Transverse colon (tissue), 4 donors: ENCODE data around the gene IRS2. TPM values are rescaled to one million over a fixed set of nuclear protein-coding genes. Genes with fewer than 3 reads are reported as not detected.

Experiments
- DNase-seq: peaks from one replicate; pipeline ENCODE4 v3.0.0-alpha.2; 2019
- H3K27ac ChIP-seq, 4 donors: fragments of 200-600 bp; sonication (generic); 2 replicates each; pipeline ENCODE4 v1.5.1; 2016 to 2018; ENCODE audit warnings: inconsistent platforms in 4 of 4
- H3K27me3 ChIP-seq: fragments of 200-600 bp; sonication (generic); 2 replicates; pipeline ENCODE4 v1.5.1; 2017; ENCODE audit warnings: inconsistent platforms
- H3K36me3 ChIP-seq, 4 donors: fragments of 200-600 bp; sonication (generic); 2 replicates each; pipeline ENCODE4 v1.5.1; 2017 to 2019; ENCODE audit warnings: inconsistent platforms in 4 of 4
- H3K4me1 ChIP-seq, 4 donors: fragments of 200-600 bp; sonication (generic); 2 replicates each; pipeline ENCODE4 v1.5.1; 2017 to 2020; ENCODE audit warnings: inconsistent platforms in 4 of 4
- H3K4me3 ChIP-seq, 4 donors: fragments of 200-600 bp; sonication (generic); 1 replicate in 1 of 4; 2 replicates in 3 of 4; pipeline versions ENCODE4 v1.5.1 to v1.6.1; 2017 to 2019; ENCODE audit warnings: inconsistent platforms in 4 of 4
- H3K9me3 ChIP-seq, 2 donors: fragments of 200-600 bp; sonication (generic); 2 replicates each; pipeline ENCODE4 v1.5.1; 2017 to 2019; ENCODE audit warnings: inconsistent platforms in 2 of 2
- CTCF ChIP-seq, 5 experiments: fragments of 200-600 bp in 3 of 5; fragments of 450-650 bp in 2 of 5; sonication (generic) in 3 of 5; IDR thresholded peaks; 1 replicate in 2 of 5; 2 replicates in 3 of 5; pipeline ENCODE4 v1.5.1; 2016 to 2017; ENCODE audit warnings: antibody characterized with exemption in 5 of 5, inconsistent platforms in 3 of 5, mild to moderate bottlenecking in 2 of 5, moderate library complexity in 1 of 5
- EP300 ChIP-seq: sonication (generic); formaldehyde crosslinking; IDR thresholded peaks from one replicate; pipeline ENCODE4 v1.6.1; 2017; ENCODE audit warnings: antibody characterized with exemption, low read depth
- POLR2A ChIP-seq: fragments of 450-650 bp; IDR thresholded peaks from one replicate; pipeline ENCODE4 v1.6.1; 2016; ENCODE audit warnings: antibody characterized with exemption, mild to moderate bottlenecking, moderate library complexity
- POLR2AphosphoS5 ChIP-seq, 3 donors: sonication (generic); formaldehyde crosslinking; IDR thresholded peaks; one replicate each; pipeline ENCODE4 v1.6.1; 2016; ENCODE audit warnings: antibody characterized with exemption in 3 of 3
- WGBS, 2 donors: methylation state at CpG; one replicate each; pipeline ENCODE4 v1.1.5; 2018; ENCODE audit warnings: low coverage in 1 of 2; 5-methylcytosine and 5-hydroxymethylcytosine counted together
- in situ Hi-C, 4 donors: fragments of 200-750 bp; cut with MboI; loops; one replicate each; pipeline versions ENCODE4 v1.15.0 to v1.15.1; 2017; ENCODE audit warnings: low sequenced_read_pairs in 3 of 4, low pct_ligation_motif_present in 1 of 4, low pct_unique_long_range_greater_than_20kb in 1 of 4
- intact Hi-C: fragments of 100-400 bp; cut with DNase I; formaldehyde crosslinking; loops from one replicate; pipeline ENCODE4 v1.15.1; 2023; ENCODE audit warnings: low total_unique reads
- total RNA-seq, 4 donors: library from RNA; depleted of rRNA; stranded (reverse); fragments of >200 nt; gene quantifications; one replicate each; pipeline ENCODE4 v1.1.0, GENCODE V29; 2016

IRS2 gene
- total RNA-seq, 4 donors from 2014 or later, result 12.5 to 72.6 (median 28.5) TPM

DNA sequence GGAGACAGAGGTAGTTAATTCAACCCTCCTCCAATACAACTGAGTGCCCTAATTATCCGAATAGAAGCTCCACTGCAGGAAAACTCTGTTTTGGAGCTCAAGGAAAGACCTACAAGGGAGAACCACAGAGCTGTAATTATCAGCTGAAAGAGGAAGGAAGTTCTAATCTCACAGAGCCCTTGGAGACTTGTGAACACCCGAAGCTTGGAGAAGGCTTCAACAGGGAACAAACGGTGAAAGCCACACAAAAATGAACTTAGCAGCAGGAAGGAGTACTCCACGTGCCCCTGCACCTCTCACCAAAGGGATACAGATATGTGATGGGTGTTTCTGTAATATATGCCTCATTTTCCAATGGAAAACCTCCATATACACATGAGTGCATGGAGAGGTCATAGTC is 61.1 kb downstream of the IRS2 start:
- in situ Hi-C loops (no loop called here), intact Hi-C loops (no loop called here)
- Histone ChIP-seq H3K9me3 (no peaks in the 10 kb centered on the region), H3K27me3 (no peaks in the 10 kb centered on the region), H3K27ac (no peak overlapping the region), H3K4me3 (no peak overlapping the region), H3K36me3 (no peaks in the 10 kb centered on the region), H3K4me1 (peaks cover 0 to 7% (median 0%) of the 10 kb centered on the region in 4 donors)
- DNase-seq, result no peak
- WGBS, 2 donors, result 63 to 67% methylated on average over 1 to 4 of the region's 4 CpGs
- TF ChIP-seq POLR2AphosphoS5 (IDR thresholded peaks at IDR 0.05), result no peak
- no peak for TF ChIP-seq EP300
- no peak for TF ChIP-seq POLR2A
- TF ChIP-seq CTCF (IDR thresholded peaks at IDR 0.05), result no peak

- WGBS, 2 donors, result 89% methylated on average over 6 of the region's 6 CpGs; no CpG with 5 or more reads in 1 of the 2 donors
- Histone ChIP-seq H3K36me3 (no peaks in the 10 kb centered on the region), H3K27me3 (no peaks in the 10 kb centered on the region), H3K4me1 (peaks cover 0 to 7% (median 0%) of the 10 kb centered on the region in 4 donors), H3K27ac (no peak overlapping the region), H3K9me3 (no peaks in the 10 kb centered on the region), H3K4me3 (no peak overlapping the region)
- TF ChIP-seq EP300, result no peak
- TF ChIP-seq POLR2A, result no peak
- no peak for TF ChIP-seq POLR2AphosphoS5 (IDR thresholded peaks at IDR 0.05)
- no peak for TF ChIP-seq CTCF (IDR thresholded peaks at IDR 0.05)
- intact Hi-C loops, result no loop called here
- in situ Hi-C loops, result no loop called here
- no peak for DNase-seq
These were observed 61.8 kb downstream of the IRS2 start for GRCh38 chr13:109724603-109725002.

- WGBS, 2 donors, result 96 to 100% methylated on average over 1 to 3 of the region's 3 CpGs
- TF ChIP-seq EP300 (no peak), POLR2A (no peak), CTCF (IDR thresholded peaks at IDR 0.05) (no peak), POLR2AphosphoS5 (IDR thresholded peaks at IDR 0.05) (no peak)
- Histone ChIP-seq H3K4me1 (peaks cover 0 to 7% (median 3%) of the 10 kb centered on the region in 4 donors), H3K27ac (no peak overlapping the region), H3K27me3 (no peaks in the 10 kb centered on the region), H3K9me3 (no peaks in the 10 kb centered on the region), H3K36me3 (no peaks in the 10 kb centered on the region), H3K4me3 (no peak overlapping the region)
- in situ Hi-C loops (no loop called here), intact Hi-C loops (no loop called here)
- DNase-seq, result no peak
These were observed 63.3 kb downstream of the IRS2 start for GRCh38 chr13:109723046-109723445.

GRCh38 chr13:109722068-109722467 is 64.3 kb downstream of the IRS2 start:
- Histone ChIP-seq H3K4me1 (peaks cover 0 to 7% (median 3%) of the 10 kb centered on the region in 4 donors), H3K36me3 (no peaks in the 10 kb centered on the region), H3K9me3 (no peaks in the 10 kb centered on the region), H3K4me3 (no peak overlapping the region), H3K27ac (no peak overlapping the region), H3K27me3 (no peaks in the 10 kb centered on the region)
- no peak for TF ChIP-seq POLR2A
- TF ChIP-seq POLR2AphosphoS5 (IDR thresholded peaks at IDR 0.05), result no peak
- no peak for TF ChIP-seq CTCF (IDR thresholded peaks at IDR 0.05)
- no peak for TF ChIP-seq EP300
- no peak for DNase-seq
- in situ Hi-C loops (no loop called here), intact Hi-C loops (no loop called here)
- WGBS, 2 donors, result 74% methylated on average over 6 of the region's 6 CpGs; no CpG with 5 or more reads in 1 of the 2 donors
